Mammary epithelial cell (primary cell): ENCODE results near the gene RAI1.

ENCODE experiments used
- EZH2 ChIP-seq: IDR thresholded peaks from 2 replicates; pipeline ENCODE4 v1.6.1; 2012; ENCODE audit warnings: low read length, inconsistent platforms, borderline replicate concordance
- TF ChIP-seq, protein P1 (sequence below), 2 donors: IDR thresholded peaks in 1 of 2; conservative IDR thresholded peaks in 1 of 2; 2 replicates each; pipeline ENCODE4 v1.5.1; 2011 to 2012; ENCODE audit warnings: inconsistent platforms in 2 of 2, low read length in 2 of 2, mild to moderate bottlenecking in 2 of 2, control low read depth in 1 of 2, low read depth in 1 of 2; ENCODE audit not compliant: insufficient read depth in 1 of 2; ENCODE audit errors: extremely low read depth in 1 of 2

- TF ChIP-seq, protein P1, sequence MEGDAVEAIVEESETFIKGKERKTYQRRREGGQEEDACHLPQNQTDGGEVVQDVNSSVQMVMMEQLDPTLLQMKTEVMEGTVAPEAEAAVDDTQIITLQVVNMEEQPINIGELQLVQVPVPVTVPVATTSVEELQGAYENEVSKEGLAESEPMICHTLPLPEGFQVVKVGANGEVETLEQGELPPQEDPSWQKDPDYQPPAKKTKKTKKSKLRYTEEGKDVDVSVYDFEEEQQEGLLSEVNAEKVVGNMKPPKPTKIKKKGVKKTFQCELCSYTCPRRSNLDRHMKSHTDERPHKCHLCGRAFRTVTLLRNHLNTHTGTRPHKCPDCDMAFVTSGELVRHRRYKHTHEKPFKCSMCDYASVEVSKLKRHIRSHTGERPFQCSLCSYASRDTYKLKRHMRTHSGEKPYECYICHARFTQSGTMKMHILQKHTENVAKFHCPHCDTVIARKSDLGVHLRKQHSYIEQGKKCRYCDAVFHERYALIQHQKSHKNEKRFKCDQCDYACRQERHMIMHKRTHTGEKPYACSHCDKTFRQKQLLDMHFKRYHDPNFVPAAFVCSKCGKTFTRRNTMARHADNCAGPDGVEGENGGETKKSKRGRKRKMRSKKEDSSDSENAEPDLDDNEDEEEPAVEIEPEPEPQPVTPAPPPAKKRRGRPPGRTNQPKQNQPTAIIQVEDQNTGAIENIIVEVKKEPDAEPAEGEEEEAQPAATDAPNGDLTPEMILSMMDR (conservative IDR thresholded peaks at IDR 0.05 in 1 of 2, IDR thresholded peaks at IDR 0.05 in 1 of 2; ENCODE audit: extremely low read depth in 1 of 2, insufficient read depth in 1 of 2, low read depth in 1 of 2, low read length in 2 of 2), result no peak
- TF ChIP-seq EZH2, result no peak
Measured at GRCh38 chr17:17836250-17836817, 155.1 kb downstream of the RAI1 start.
